HAP-1 (cell line): Measurements from ENCODE around the gene TTC13.

ENCODE experiments used
- DNase-seq, 2 experiments: peaks; one replicate each; pipeline ENCODE4 v3.0.0-alpha.2; 2016 to 2020; ENCODE audit warnings: low spot score in 2 of 2
- H3K27me3 ChIP-seq: fragments of 250-450 bp; sonication (Bioruptor Pico); 2 replicates; pipeline ENCODE4 v1.5.1; 2020; ENCODE audit warnings: low read depth, mild to moderate bottlenecking, moderate library complexity
- H3K36me3 ChIP-seq: fragments of 250-450 bp; sonication (Bioruptor Pico); replicated peaks from 2 replicates; pipeline ENCODE4 v1.5.1; 2020; ENCODE audit warnings: mild to moderate bottlenecking
- H3K4me1 ChIP-seq: fragments of 250-450 bp; sonication (Bioruptor Pico); 2 replicates; pipeline ENCODE4 v1.5.1; 2020; ENCODE audit warnings: mild to moderate bottlenecking
- H3K4me3 ChIP-seq: fragments of 250-450 bp; sonication (Bioruptor Pico); 2 replicates; pipeline ENCODE4 v1.5.1; 2020; ENCODE audit warnings: mild to moderate bottlenecking, moderate library complexity
- H3K9me3 ChIP-seq: fragments of 250-450 bp; sonication (Bioruptor Pico); 2 replicates; pipeline ENCODE4 v1.5.1; 2020; ENCODE audit warnings: mild to moderate bottlenecking, moderate library complexity
- in situ Hi-C: fragments of 300-500 bp; cut with MboI; formaldehyde crosslinking; loops from 3 replicates; pipeline ENCODE4 v1.14.3; 2020; ENCODE audit warnings: low sequenced_read_pairs, inconsistent platforms, mixed read lengths

TTC13 gene

GRCh38 chr1:230900984-230901383 is 77.7 kb downstream of the TTC13 start:
- Histone ChIP-seq H3K4me3 (no peak overlapping the region), H3K27me3 (no peaks in the 10 kb centered on the region), H3K4me1 (no peaks in the 10 kb centered on the region), H3K9me3 (no peaks in the 10 kb centered on the region), H3K36me3 (no peaks in the 10 kb centered on the region)
- in situ Hi-C loops: no loop called here
- DNase-seq: no peak

- no peaks in the 10 kb centered on the region for H3K27me3 ChIP-seq
- no peaks in the 10 kb centered on the region for H3K36me3 ChIP-seq
- no peak for DNase-seq
- H3K4me1 ChIP-seq: no peaks in the 10 kb centered on the region
- in situ Hi-C loops: no loop called here
- H3K4me3 ChIP-seq: no peak overlapping the region
- H3K9me3 ChIP-seq: no peaks in the 10 kb centered on the region
These were observed 78.8 kb downstream of the TTC13 start for GRCh38 chr1:230899841-230900251.

GRCh38 chr1:230898748-230899147 is 79.9 kb downstream of the TTC13 start:
- in situ Hi-C loops: no loop called here

GRCh38 chr1:230898144-230898543 is 80.5 kb downstream of the TTC13 start:
- no peaks in the 10 kb centered on the region for H3K36me3 ChIP-seq
- no peak for DNase-seq
- H3K4me1 ChIP-seq: no peaks in the 10 kb centered on the region
- in situ Hi-C loops: no loop called here
- no peaks in the 10 kb centered on the region for H3K27me3 ChIP-seq
- H3K4me3 ChIP-seq: no peak overlapping the region
- H3K9me3 ChIP-seq: no peaks in the 10 kb centered on the region

More at GRCh38 chr1:230898748-230899147, 79.9 kb downstream of the TTC13 start:
- H3K4me3 ChIP-seq: no peak overlapping the region
- no peaks in the 10 kb centered on the region for H3K4me1 ChIP-seq
- H3K9me3 ChIP-seq: no peaks in the 10 kb centered on the region
- no peak for DNase-seq
- H3K27me3 ChIP-seq: no peaks in the 10 kb centered on the region
- H3K36me3 ChIP-seq: no peaks in the 10 kb centered on the region

- in situ Hi-C loops: no loop called here
- DNase-seq: no peak
- Histone ChIP-seq H3K27me3 (no peaks in the 10 kb centered on the region), H3K4me3 (no peak overlapping the region), H3K36me3 (no peaks in the 10 kb centered on the region), H3K4me1 (no peaks in the 10 kb centered on the region), H3K9me3 (no peaks in the 10 kb centered on the region)
These were observed 81.9 kb downstream of the TTC13 start for GRCh38 chr1:230896779-230897178.

GRCh38 chr1:230895452-230895851 is 83.2 kb downstream of the TTC13 start:
- H3K27me3 ChIP-seq: no peaks in the 10 kb centered on the region
- no peaks in the 10 kb centered on the region for H3K9me3 ChIP-seq
- H3K4me1 ChIP-seq: no peaks in the 10 kb centered on the region
- in situ Hi-C loops: no loop called here
- H3K4me3 ChIP-seq: no peak overlapping the region
- DNase-seq: no peak
- H3K36me3 ChIP-seq: no peaks in the 10 kb centered on the region

GRCh38 chr1:230894664-230895063 is 84.0 kb downstream of the TTC13 start:
- Histone ChIP-seq H3K4me1 (no peaks in the 10 kb centered on the region), H3K9me3 (no peaks in the 10 kb centered on the region), H3K27me3 (no peaks in the 10 kb centered on the region), H3K4me3 (no peak overlapping the region), H3K36me3 (no peaks in the 10 kb centered on the region)
- no peak for DNase-seq
- in situ Hi-C loops: no loop called here

- no peak for DNase-seq
- no peaks in the 10 kb centered on the region for H3K9me3 ChIP-seq
- in situ Hi-C loops: no loop called here
- H3K27me3 ChIP-seq: no peaks in the 10 kb centered on the region
- no peaks in the 10 kb centered on the region for H3K36me3 ChIP-seq
- no peak overlapping the region for H3K4me3 ChIP-seq
- H3K4me1 ChIP-seq: no peaks in the 10 kb centered on the region
These were observed 84.6 kb downstream of the TTC13 start for GRCh38 chr1:230894032-230894431.

GRCh38 chr1:230892018-230892491 is 86.6 kb downstream of the TTC13 start:
- Histone ChIP-seq H3K4me1 (no peaks in the 10 kb centered on the region), H3K9me3 (no peaks in the 10 kb centered on the region), H3K27me3 (no peaks in the 10 kb centered on the region), H3K36me3 (no peaks in the 10 kb centered on the region), H3K4me3 (no peak overlapping the region)
- DNase-seq: no peak
- in situ Hi-C loops: no loop called here

GRCh38 chr1:230891413-230891812 is 87.2 kb downstream of the TTC13 start:
- Histone ChIP-seq H3K36me3 (no peaks in the 10 kb centered on the region), H3K4me1 (no peaks in the 10 kb centered on the region), H3K27me3 (no peaks in the 10 kb centered on the region), H3K9me3 (no peaks in the 10 kb centered on the region), H3K4me3 (no peak overlapping the region)
- in situ Hi-C loops: no loop called here
- DNase-seq: no peak

- H3K27me3 ChIP-seq: peaks cover 14% of the 10 kb centered on the region
- no peaks in the 10 kb centered on the region for H3K36me3 ChIP-seq
- no peaks in the 10 kb centered on the region for H3K4me1 ChIP-seq
- in situ Hi-C loops: no loop called here
- no peak overlapping the region for H3K4me3 ChIP-seq
- DNase-seq: no peak
- H3K9me3 ChIP-seq: no peaks in the 10 kb centered on the region
These were observed 94.0 kb downstream of the TTC13 start for GRCh38 chr1:230884646-230885045.

- Histone ChIP-seq H3K36me3 (no peaks in the 10 kb centered on the region), H3K27me3 (peaks cover 17% of the 10 kb centered on the region), H3K4me1 (no peaks in the 10 kb centered on the region), H3K9me3 (no peaks in the 10 kb centered on the region), H3K4me3 (no peak overlapping the region)
- DNase-seq: no peak
- in situ Hi-C loops: no loop called here
These were observed 94.7 kb downstream of the TTC13 start for GRCh38 chr1:230883967-230884366.

- in situ Hi-C loops: no loop called here
- Histone ChIP-seq H3K9me3 (no peaks in the 10 kb centered on the region), H3K27me3 (peaks cover 22% of the 10 kb centered on the region)
These were observed 98.9 kb downstream of the TTC13 start for GRCh38 chr1:230879778-230880177.

GRCh38 chr1:230878591-230878990 is 100.1 kb downstream of the TTC13 start:
- in situ Hi-C loops: no loop called here
- no peak for DNase-seq
- H3K27me3 ChIP-seq: peaks cover 22% of the 10 kb centered on the region

More at GRCh38 chr1:230879778-230880177, 98.9 kb downstream of the TTC13 start:
- Histone ChIP-seq H3K4me3 (no peak overlapping the region), H3K4me1 (no peaks in the 10 kb centered on the region), H3K36me3 (no peaks in the 10 kb centered on the region)
- no peak for DNase-seq

GRCh38 chr1:230877924-230878590 is 100.6 kb downstream of the TTC13 start:
- H3K36me3 ChIP-seq: no peaks in the 10 kb centered on the region
- no peak overlapping the region for H3K4me3 ChIP-seq
- in situ Hi-C loops: no loop called here
- peaks cover 22% of the 10 kb centered on the region for H3K27me3 ChIP-seq
- H3K4me1 ChIP-seq: no peaks in the 10 kb centered on the region
- no peak for DNase-seq
- H3K9me3 ChIP-seq: no peaks in the 10 kb centered on the region

More at GRCh38 chr1:230878591-230878990, 100.1 kb downstream of the TTC13 start:
- H3K9me3 ChIP-seq: no peaks in the 10 kb centered on the region
- no peaks in the 10 kb centered on the region for H3K36me3 ChIP-seq
- H3K4me1 ChIP-seq: no peaks in the 10 kb centered on the region
- no peak overlapping the region for H3K4me3 ChIP-seq
